H9 (cell line): ENCODE results near the gene RANBP3. TPM values are rescaled to one million over a fixed set of nuclear protein-coding genes. Genes with fewer than 3 reads are reported as not detected.

ENCODE experiments used
- DNase-seq: peaks from one replicate; pipeline ENCODE4 v3.0.0-alpha.2; 2017
- H2AFZ ChIP-seq: one replicate; pipeline ENCODE4 v1.6.1; 2013; ENCODE audit warnings: mild to moderate bottlenecking, low read length, control low read depth, moderate library complexity
- H2AK5ac ChIP-seq: 2 replicates; pipeline ENCODE4 v1.6.1; 2013; ENCODE audit warnings: low read length, control low read depth, mixed read lengths; ENCODE audit not compliant: insufficient read length
- H2BK120ac ChIP-seq: one replicate; pipeline ENCODE4 v1.6.1; 2013; ENCODE audit warnings: low read depth, mild to moderate bottlenecking, low read length, control low read depth, inconsistent platforms; ENCODE audit not compliant: poor library complexity, severe bottlenecking
- H2BK12ac ChIP-seq: 2 replicates; pipeline ENCODE4 v1.6.1; 2013; ENCODE audit warnings: low read length, control low read depth, mixed read lengths, low read depth; ENCODE audit not compliant: insufficient read length
- H2BK15ac ChIP-seq: 2 replicates; pipeline ENCODE4 v1.6.1; 2013; ENCODE audit warnings: low read depth, low read length, control low read depth
- H2BK20ac ChIP-seq: one replicate; pipeline ENCODE4 v1.6.1; 2013; ENCODE audit warnings: low read depth, mild to moderate bottlenecking, low read length, control low read depth, inconsistent platforms; ENCODE audit not compliant: poor library complexity, severe bottlenecking
- H2BK5ac ChIP-seq: 2 replicates; pipeline ENCODE4 v1.6.1; 2013; ENCODE audit warnings: low read length, control low read depth, mixed read lengths; ENCODE audit not compliant: insufficient read length
- H3K14ac ChIP-seq: 2 replicates; pipeline ENCODE4 v1.6.1; 2013; ENCODE audit warnings: low read length, control low read depth; ENCODE audit not compliant: insufficient read depth
- H3K18ac ChIP-seq: 2 replicates; pipeline ENCODE4 v1.6.1; 2013; ENCODE audit warnings: low read depth, mild to moderate bottlenecking, mixed read lengths, low read length, control low read depth; ENCODE audit not compliant: insufficient read length
- H3K23ac ChIP-seq: 2 replicates; pipeline ENCODE4 v1.6.1; 2013; ENCODE audit warnings: low read length, control low read depth, mixed read lengths, low read depth; ENCODE audit not compliant: insufficient read length
- H3K23me2 ChIP-seq: 2 replicates; pipeline ENCODE4 v1.6.1; 2013; ENCODE audit warnings: low read depth, mild to moderate bottlenecking, mixed read lengths, low read length, control low read depth; ENCODE audit not compliant: insufficient read length, poor library complexity, severe bottlenecking
- H3K27ac ChIP-seq: 2 replicates; pipeline ENCODE4 v1.5.1; 2013; ENCODE audit warnings: low read length, control low read depth, mixed read lengths, low read depth; ENCODE audit not compliant: insufficient read length
- H3K27me3 ChIP-seq: 2 replicates; pipeline ENCODE4 v1.6.1; 2013; ENCODE audit warnings: low read length, control low read depth, inconsistent platforms; ENCODE audit not compliant: insufficient read depth
- H3K4ac ChIP-seq: 2 replicates; pipeline ENCODE4 v1.6.1; 2013; ENCODE audit warnings: low read depth, mild to moderate bottlenecking, control low read depth, inconsistent platforms, low read length, moderate library complexity
- H3K4me1 ChIP-seq: 2 replicates; pipeline ENCODE4 v1.6.1; 2013; ENCODE audit warnings: low read length, control low read depth, inconsistent platforms; ENCODE audit not compliant: insufficient read depth
- H3K4me2 ChIP-seq: 2 replicates; pipeline ENCODE4 v1.6.1; 2013; ENCODE audit warnings: low read length, control low read depth, mixed read lengths; ENCODE audit not compliant: insufficient read length, insufficient read depth
- H3K56ac ChIP-seq: 2 replicates; pipeline ENCODE4 v1.6.1; 2013; ENCODE audit warnings: low read depth, mild to moderate bottlenecking, mixed read lengths, low read length, control low read depth; ENCODE audit not compliant: insufficient read length
- H3K79me1 ChIP-seq: 2 replicates; pipeline ENCODE4 v1.6.1; 2013; ENCODE audit warnings: low read depth, mild to moderate bottlenecking, moderate library complexity, low read length, control low read depth, inconsistent platforms; ENCODE audit not compliant: insufficient read depth, poor library complexity, severe bottlenecking
- H3K79me2 ChIP-seq: 2 replicates; pipeline ENCODE4 v1.6.1; 2013; ENCODE audit warnings: low read length, control low read depth, inconsistent platforms; ENCODE audit not compliant: insufficient read depth
- H3K9ac ChIP-seq: 2 replicates; pipeline ENCODE4 v1.6.1; 2013; ENCODE audit warnings: low read length, control low read depth, mixed read lengths; ENCODE audit not compliant: insufficient read length; ENCODE audit errors: extremely low read depth
- H3K9me3 ChIP-seq: one replicate; pipeline ENCODE4 v1.6.1; 2013; ENCODE audit warnings: low read depth, low read length, inconsistent platforms; ENCODE audit not compliant: control insufficient read depth
- H3T11ph ChIP-seq: one replicate; pipeline ENCODE4 v1.6.1; 2013; ENCODE audit warnings: mild to moderate bottlenecking, low read length, control low read depth, inconsistent platforms
- H4K20me1 ChIP-seq: one replicate; pipeline ENCODE4 v1.6.1; 2013; ENCODE audit not compliant: control insufficient read depth, insufficient read length, insufficient read depth
- H4K5ac ChIP-seq: 2 replicates; pipeline ENCODE4 v1.6.1; 2013; ENCODE audit warnings: low read depth, mild to moderate bottlenecking, mixed read lengths, low read length, control low read depth; ENCODE audit not compliant: insufficient read length
- H4K8ac ChIP-seq: replicated peaks from 2 replicates; pipeline ENCODE4 v1.6.1; 2013; ENCODE audit warnings: low read length, control low read depth, mixed read lengths, low read depth; ENCODE audit not compliant: insufficient read length
- H4K91ac ChIP-seq: 2 replicates; pipeline ENCODE4 v1.6.1; 2013; ENCODE audit warnings: low read depth, mild to moderate bottlenecking, moderate library complexity, mixed read lengths, low read length, control low read depth; ENCODE audit not compliant: insufficient read length
- H3K27ac Mint-ChIP-seq, 3 experiments: 2 replicates in 2 of 3; 3 replicates in 1 of 3; pipeline ENCODE4 v1.8.0; 2020 to 2021; ENCODE audit warnings: mixed read lengths in 3 of 3, mild to moderate bottlenecking in 1 of 3, moderate library complexity in 1 of 3
- H3K27me3 Mint-ChIP-seq: 2 replicates; pipeline ENCODE4 v1.8.0; 2021; ENCODE audit warnings: low read depth, mild to moderate bottlenecking, moderate library complexity, mixed read lengths
- H3K36me3 Mint-ChIP-seq, 3 experiments: 2 replicates in 2 of 3; 3 replicates in 1 of 3; pipeline ENCODE4 v1.8.0; 2020 to 2021; ENCODE audit warnings: low read depth in 3 of 3, mixed read lengths in 3 of 3; ENCODE audit not compliant: insufficient read depth in 1 of 3
- H3K4me1 Mint-ChIP-seq, 2 experiments: 2 replicates each; pipeline ENCODE4 v1.8.0; 2020; ENCODE audit warnings: mixed read lengths in 2 of 2
- H3K4me3 Mint-ChIP-seq, 2 experiments: 2 replicates in 1 of 2; 3 replicates in 1 of 2; pipeline ENCODE4 v1.8.0; 2020 to 2021; ENCODE audit warnings: mild to moderate bottlenecking in 2 of 2, mixed read lengths in 2 of 2, moderate library complexity in 1 of 2
- H3K9me3 Mint-ChIP-seq, 2 experiments: 2 replicates in 1 of 2; 3 replicates in 1 of 2; pipeline ENCODE4 v1.8.0; 2020; ENCODE audit warnings: mild to moderate bottlenecking in 2 of 2, mixed read lengths in 2 of 2, moderate library complexity in 1 of 2
- CTCF ChIP-seq: fragments of 200-600 bp; sonication (generic); conservative IDR thresholded peaks from 3 replicates; pipeline ENCODE4 v1.8.0; 2021; ENCODE audit warnings: antibody characterized with exemption, mild to moderate bottlenecking
- WGBS: extraction: QIAGEN DNeasy Blood & Tissue Kit; methylation state at CpG from one replicate; pipeline ENCODE4 v1.1.7; 2013; ENCODE audit warnings: missing lambda C conversion rate, low lambda C conversion rate, mixed read lengths; ENCODE audit not compliant: insufficient read length; ENCODE audit errors: extremely low coverage; 5-methylcytosine and 5-hydroxymethylcytosine counted together
- total RNA-seq: library from RNA; stranded (reverse); gene quantifications from 2 replicates; pipeline ENCODE4 v1.2.1, GENCODE V29; 2021

The RANBP3 gene
- total RNA-seq, 1 experiment from 2014 or later: 86.5 TPM

- Histone ChIP-seq H2BK20ac (no peak overlapping the region), H2BK5ac (no peak overlapping the region), H3K18ac (no peak overlapping the region), H4K20me1 (no peaks in the 10 kb centered on the region), H4K91ac (no peak overlapping the region), H2AK5ac (no peak overlapping the region), H3K79me1 (peaks cover 33% of the 10 kb centered on the region), H3K56ac (no peak overlapping the region), H4K5ac (no peak overlapping the region), H2BK15ac (no peak overlapping the region), H2AFZ (no peak overlapping the region), H3K27ac (no peak overlapping the region), H2BK12ac (no peak overlapping the region), H3K9ac (peak overlapping the region; percentile 91), H3K23ac (no peak overlapping the region), H3K4me2 (peak overlapping the region; percentile 95), H3K4ac (no peak overlapping the region), H3K79me2 (peaks cover 47% of the 10 kb centered on the region), H3T11ph (no peak overlapping the region), H2BK120ac (no peak overlapping the region), H3K23me2 (peaks cover 7% of the 10 kb centered on the region), H3K14ac (no peak overlapping the region), H4K8ac (no peak overlapping the region), H3K4me1 (0 out of 2 replicates have a peak, but pooled peaks cover 4% of the 10 kb centered on the region), H3K27me3 (no peaks in the 10 kb centered on the region; the same call in 1 of the 2 replicates), H3K9me3 (no peaks in the 10 kb centered on the region)
- Mint-ChIP-seq H3K27me3 (peaks cover 2% of the 10 kb centered on the region; the same call in 1 of the 2 replicates), H3K4me1 (peaks cover 26 to 34% of the 10 kb centered on the region in 2 experiments), H3K27ac (peak overlapping the region; percentile 81 to 96 (median 92); a peak in 4 of 7 replicates), H3K9me3 (no peaks in the 10 kb centered on the region; a peak in 1 of 5 replicates), H3K36me3 (peaks cover 15 to 31% (median 21%) of the 10 kb centered on the region in 3 experiments), H3K4me3 (peak overlapping the region; percentile 96 to 99)
- no CpG with 5 or more reads among the region's 8 CpGs for WGBS
- no peak for DNase-seq
- TF ChIP-seq CTCF: no peak
These were observed 1.2 kb downstream of the RANBP3 start for GRCh38 chr19:5976768-5977167.
